Measurements from ENCODE around the gene TAGLN.

DNA sequence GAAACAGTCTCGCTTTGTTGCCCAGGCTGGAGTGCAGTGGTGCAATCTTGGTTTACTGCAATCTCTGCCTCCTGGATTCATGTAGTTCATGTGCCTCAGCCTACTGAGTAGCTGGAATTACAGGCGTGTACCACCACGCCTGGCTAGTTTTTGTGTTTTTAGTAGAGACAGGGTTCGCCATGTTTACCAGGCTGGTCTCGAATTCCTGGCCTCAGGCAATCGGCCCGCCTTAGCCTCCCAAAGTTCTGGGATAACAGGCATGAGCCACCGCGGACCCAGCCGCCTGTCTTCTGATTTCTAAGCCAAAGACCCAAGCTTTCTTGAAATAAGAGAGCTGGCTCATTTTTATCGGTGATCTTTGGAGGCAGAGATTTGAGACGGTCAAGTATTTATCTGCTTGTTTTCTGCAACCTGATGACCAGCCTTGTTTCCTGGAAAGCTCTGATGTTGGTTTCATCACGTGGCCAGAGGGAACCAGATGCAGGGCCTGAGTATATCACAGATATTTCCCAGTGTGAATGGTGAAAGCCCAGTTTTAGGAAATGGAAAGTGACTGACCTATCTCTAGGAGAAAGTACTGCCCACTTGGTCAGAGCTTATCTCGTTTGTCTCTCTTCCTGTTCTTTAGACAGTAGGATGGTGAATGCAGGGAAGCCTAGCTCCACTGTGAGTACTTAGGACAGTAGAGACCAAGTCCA, 26.3 kb upstream of the TAGLN start:
- TF ChIP-seq YY1 (IDR thresholded peaks at IDR 0.05; ENCODE audit: low read depth) (no peak), EP300 (IDR thresholded peaks at IDR 0.05; ENCODE audit: borderline replicate concordance in 1 of 2, low read depth in 1 of 2, low read length in 1 of 2) (no peak), EZH2phosphoT487 (IDR thresholded peaks at IDR 0.05; ENCODE audit: borderline replicate concordance, low read depth) (no peak), POLR2AphosphoS5 (IDR thresholded peaks at IDR 0.05; ENCODE audit: low read depth, low read length) (no peak), RCOR1 (IDR thresholded peaks at IDR 0.05; ENCODE audit: low read length) (no peak)
- TF ChIP-seq, protein P1, sequence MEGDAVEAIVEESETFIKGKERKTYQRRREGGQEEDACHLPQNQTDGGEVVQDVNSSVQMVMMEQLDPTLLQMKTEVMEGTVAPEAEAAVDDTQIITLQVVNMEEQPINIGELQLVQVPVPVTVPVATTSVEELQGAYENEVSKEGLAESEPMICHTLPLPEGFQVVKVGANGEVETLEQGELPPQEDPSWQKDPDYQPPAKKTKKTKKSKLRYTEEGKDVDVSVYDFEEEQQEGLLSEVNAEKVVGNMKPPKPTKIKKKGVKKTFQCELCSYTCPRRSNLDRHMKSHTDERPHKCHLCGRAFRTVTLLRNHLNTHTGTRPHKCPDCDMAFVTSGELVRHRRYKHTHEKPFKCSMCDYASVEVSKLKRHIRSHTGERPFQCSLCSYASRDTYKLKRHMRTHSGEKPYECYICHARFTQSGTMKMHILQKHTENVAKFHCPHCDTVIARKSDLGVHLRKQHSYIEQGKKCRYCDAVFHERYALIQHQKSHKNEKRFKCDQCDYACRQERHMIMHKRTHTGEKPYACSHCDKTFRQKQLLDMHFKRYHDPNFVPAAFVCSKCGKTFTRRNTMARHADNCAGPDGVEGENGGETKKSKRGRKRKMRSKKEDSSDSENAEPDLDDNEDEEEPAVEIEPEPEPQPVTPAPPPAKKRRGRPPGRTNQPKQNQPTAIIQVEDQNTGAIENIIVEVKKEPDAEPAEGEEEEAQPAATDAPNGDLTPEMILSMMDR (IDR thresholded peaks at IDR 0.05): no peak
- TF ChIP-seq, protein P2, sequence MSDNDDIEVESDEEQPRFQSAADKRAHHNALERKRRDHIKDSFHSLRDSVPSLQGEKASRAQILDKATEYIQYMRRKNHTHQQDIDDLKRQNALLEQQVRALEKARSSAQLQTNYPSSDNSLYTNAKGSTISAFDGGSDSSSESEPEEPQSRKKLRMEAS (IDR thresholded peaks at IDR 0.05; ENCODE audit: low read depth): no peak
